ENCODE measurements around the gene ANGEL2. TPM values are rescaled to one million over a fixed set of nuclear protein-coding genes. Genes with fewer than 3 reads are reported as not detected.

ANGEL2 gene
- total RNA-seq, result 10 to 100 TPM; 41.3 to 51.5 TPM

- CTCF ChIA-PET, result interaction anchor here (1.1 to 4.9 kb wide), 3 partner anchors 9 to 20 kb away, joined by 4 to 25 read pairs (median 8); no protein-coding TSS in a partner anchor
- POLR2A ChIA-PET, result interaction anchor here (0.7 kb wide), 2 partner anchors 230 to 588 kb away, joined by 3 to 5 read pairs; no protein-coding TSS in a partner anchor
- H3K9me3 Mint-ChIP-seq (ENCODE audit: low read depth), result no peaks in the 10 kb centered on the region
- intact Hi-C loops (cut with DNase I, micrococcal nuclease), result loop anchor here (1.0 to 2.0 kb wide), 10 partner anchors 12 to 1436 kb away; partner anchors contain the start of genes NSL1 (in 2 of the 2), RPS6KC1 (in 2 of the 2), TATDN3 (in 2 of the 2) and ATF3 (in 1 of the 2)
- H3K4me3 Mint-ChIP-seq, result peak within 1 kb of the TSS; percentile 100
- peak; percentile 99 for ATAC-seq
- no peaks in the 10 kb centered on the region for H3K27me3 Mint-ChIP-seq
- H3K27ac Mint-ChIP-seq, result peak within 1 kb of the TSS; percentile 100
- H3K36me3 Mint-ChIP-seq (ENCODE audit: low read depth), result peaks cover 21% of the 10 kb centered on the region
- peaks cover 30% of the 10 kb centered on the region for H3K4me1 Mint-ChIP-seq
- DNase-seq, result peak; percentile 97
These were observed at the start of gene ANGEL2 for GRCh38 chr1:213015099-213016050. ANGEL2 (minus strand) TSS chr1:213015867; CDS start chr1:213015671, 196 bp downstream.

- Mint-ChIP-seq H3K27ac (no peak overlapping the region), H3K27me3 (no peaks in the 10 kb centered on the region), H3K4me1 (no peaks in the 10 kb centered on the region), H3K36me3 (ENCODE audit: low read depth) (peaks cover 2% of the 10 kb centered on the region), H3K9me3 (ENCODE audit: low read depth) (peaks cover 2% of the 10 kb centered on the region), H3K4me3 (no peak overlapping the region)
- ATAC-seq (no peak), DNase-seq (no peak)
- intact Hi-C loops (cut with DNase I, micrococcal nuclease), result no loop called here
- CTCF ChIA-PET, result interaction anchor here (0.6 to 1.4 kb wide), 2 partner anchors 259 to 330 kb away, joined by 3 to 4 read pairs; no protein-coding TSS in a partner anchor
- POLR2A ChIA-PET, result no interaction called here
These were observed 45.6 kb upstream of the ANGEL2 start for GRCh38 chr1:213061263-213061662.

GRCh38 chr1:213060836-213061235 lies 45.2 kb upstream of the ANGEL2 start:
- H3K9me3 Mint-ChIP-seq (ENCODE audit: low read depth), result peaks cover 2% of the 10 kb centered on the region
- POLR2A ChIA-PET, result no interaction called here

GRCh38 chr1:213057264-213058059 lies 41.8 kb upstream of the ANGEL2 start:
- no peak for ATAC-seq
- peaks cover 2% of the 10 kb centered on the region for H3K9me3 Mint-ChIP-seq (ENCODE audit: low read depth)
- H3K4me3 Mint-ChIP-seq, result no peak overlapping the region
- H3K4me1 Mint-ChIP-seq, result peaks cover 9% of the 10 kb centered on the region
- ChIA-PET POLR2A (no interaction called here), CTCF (interaction anchor here (1.5 kb wide), 1 partner anchor 63 kb away, joined by 4 read pairs; no protein-coding TSS in a partner anchor)
- DNase-seq, result no peak
- no peaks in the 10 kb centered on the region for H3K27me3 Mint-ChIP-seq
- peaks cover 2% of the 10 kb centered on the region for H3K36me3 Mint-ChIP-seq (ENCODE audit: low read depth)
- intact Hi-C loops (cut with DNase I, micrococcal nuclease), result no loop called here
- no peak overlapping the region for H3K27ac Mint-ChIP-seq

More at GRCh38 chr1:213060836-213061235, 45.2 kb upstream of the ANGEL2 start:
- DNase-seq (no peak), ATAC-seq (no peak)
- Mint-ChIP-seq H3K36me3 (ENCODE audit: low read depth) (peaks cover 2% of the 10 kb centered on the region), H3K4me3 (no peak overlapping the region), H3K27me3 (no peaks in the 10 kb centered on the region), H3K27ac (no peak overlapping the region), H3K4me1 (no peaks in the 10 kb centered on the region)
- intact Hi-C loops (cut with DNase I, micrococcal nuclease), result no loop called here
- CTCF ChIA-PET, result interaction anchor here (0.6 to 1.4 kb wide), 2 partner anchors 259 to 329 kb away, joined by 3 to 4 read pairs; no protein-coding TSS in a partner anchor

GRCh38 chr1:213055767-213056166 lies 40.1 kb upstream of the ANGEL2 start:
- intact Hi-C loops (cut with DNase I, micrococcal nuclease), result no loop called here
- no peaks in the 10 kb centered on the region for H3K27me3 Mint-ChIP-seq
- ATAC-seq (no peak), DNase-seq (no peak)
- peaks cover 2% of the 10 kb centered on the region for H3K9me3 Mint-ChIP-seq (ENCODE audit: low read depth)
- no peak overlapping the region for H3K27ac Mint-ChIP-seq
- H3K4me3 Mint-ChIP-seq, result no peak overlapping the region
- H3K36me3 Mint-ChIP-seq (ENCODE audit: low read depth), result peaks cover under 1% of the 10 kb centered on the region
- POLR2A ChIA-PET, result no interaction called here
- CTCF ChIA-PET, result interaction anchor here (0.9 to 1.6 kb wide), 4 partner anchors 11 to 110 kb away, joined by 3 read pairs; no protein-coding TSS in a partner anchor
- H3K4me1 Mint-ChIP-seq, result peaks cover 14% of the 10 kb centered on the region

- CTCF ChIA-PET, result interaction anchor here (0.9 to 1.6 kb wide), 3 partner anchors 12 to 68 kb away, joined by 3 read pairs; no protein-coding TSS in a partner anchor
- POLR2A ChIA-PET, result no interaction called here
These were observed 39.3 kb upstream of the ANGEL2 start for GRCh38 chr1:213054733-213055591.

GRCh38 chr1:213054142-213054541 lies 38.5 kb upstream of the ANGEL2 start:
- ChIA-PET POLR2A (no interaction called here), CTCF (interaction anchor here (0.5 kb wide), 1 partner anchor 138 kb away, joined by 3 read pairs; no protein-coding TSS in a partner anchor)
- intact Hi-C loops (cut with DNase I, micrococcal nuclease), result loop anchor here in 1 of 2 experiments (5.0 kb wide), 1 partner anchor 262 kb away; the partner anchor contains the start of genes NSL1 and TATDN3
- no peak for DNase-seq
- H3K4me3 Mint-ChIP-seq, result no peak overlapping the region
- H3K27ac Mint-ChIP-seq, result no peak overlapping the region
- peaks cover 11% of the 10 kb centered on the region for H3K9me3 Mint-ChIP-seq (ENCODE audit: low read depth)
- H3K36me3 Mint-ChIP-seq (ENCODE audit: low read depth), result peaks cover 7% of the 10 kb centered on the region
- H3K4me1 Mint-ChIP-seq, result peaks cover 25% of the 10 kb centered on the region
- no peak for ATAC-seq
- H3K27me3 Mint-ChIP-seq, result peaks cover 2% of the 10 kb centered on the region

More at GRCh38 chr1:213054733-213055591, 39.3 kb upstream of the ANGEL2 start:
- Mint-ChIP-seq H3K27me3 (no peaks in the 10 kb centered on the region), H3K36me3 (ENCODE audit: low read depth) (peaks cover 7% of the 10 kb centered on the region), H3K4me3 (no peak overlapping the region), H3K27ac (no peak overlapping the region), H3K4me1 (peaks cover 22% of the 10 kb centered on the region), H3K9me3 (ENCODE audit: low read depth) (peaks cover 10% of the 10 kb centered on the region)
- intact Hi-C loops (cut with DNase I, micrococcal nuclease), result loop anchor here in 1 of 2 experiments (5.0 kb wide), 1 partner anchor 263 kb away; the partner anchor contains the start of genes NSL1 and TATDN3
- ATAC-seq (no peak), DNase-seq (no peak)

GRCh38 chr1:213053455-213053854 lies 37.8 kb upstream of the ANGEL2 start:
- H3K4me1 Mint-ChIP-seq, result peaks cover 27% of the 10 kb centered on the region
- intact Hi-C loops (cut with DNase I, micrococcal nuclease), result loop anchor here in 1 of 2 experiments (5.0 kb wide), 1 partner anchor 261 kb away; the partner anchor contains the start of genes NSL1 and TATDN3
- H3K36me3 Mint-ChIP-seq (ENCODE audit: low read depth), result peaks cover 7% of the 10 kb centered on the region
- CTCF ChIA-PET, result no interaction called here
- peaks cover 5% of the 10 kb centered on the region for H3K27me3 Mint-ChIP-seq
- ATAC-seq, result no peak
- H3K4me3 Mint-ChIP-seq, result no peak overlapping the region
- no peak for DNase-seq
- no peak overlapping the region for H3K27ac Mint-ChIP-seq
- POLR2A ChIA-PET, result no interaction called here
- peaks cover 12% of the 10 kb centered on the region for H3K9me3 Mint-ChIP-seq (ENCODE audit: low read depth)

- peak overlapping the region; percentile 87 for H3K27ac Mint-ChIP-seq
- no peak for DNase-seq
- H3K9me3 Mint-ChIP-seq (ENCODE audit: low read depth), result peaks cover 12% of the 10 kb centered on the region
- no peak for ATAC-seq
- ChIA-PET CTCF (interaction anchor here (0.6 to 1.4 kb wide), 3 partner anchors 10 to 353 kb away, joined by 3 to 4 read pairs (median 3); no protein-coding TSS in a partner anchor), POLR2A (no interaction called here)
- peak overlapping the region; percentile 82 for H3K4me3 Mint-ChIP-seq
- H3K36me3 Mint-ChIP-seq (ENCODE audit: low read depth), result peaks cover 7% of the 10 kb centered on the region
- H3K27me3 Mint-ChIP-seq, result peaks cover 9% of the 10 kb centered on the region
- intact Hi-C loops (cut with DNase I, micrococcal nuclease), result loop anchor here (1.0 to 5.0 kb wide), 6 partner anchors 18 to 485 kb away; partner anchors contain the start of genes ANGEL2 (in 2 of the 2), NSL1 (in 2 of the 2), TATDN3 (in 2 of the 2) and FLVCR1 (in 1 of the 2)
- peaks cover 27% of the 10 kb centered on the region for H3K4me1 Mint-ChIP-seq
These were observed 36.2 kb upstream of the ANGEL2 start for GRCh38 chr1:213051881-213052202.
